ENCODE results near the gene ANKMY1. TPM values are rescaled to one million over a fixed set of nuclear protein-coding genes. Genes with fewer than 3 reads are reported as not detected.

The ANKMY1 gene
- total and polyA plus RNA-seq, 2 of the 13 experiments (the other 11 are each of a cell fraction or from before 2014, with no cell fraction given) = 11.7 to 18.8 TPM

DNA sequence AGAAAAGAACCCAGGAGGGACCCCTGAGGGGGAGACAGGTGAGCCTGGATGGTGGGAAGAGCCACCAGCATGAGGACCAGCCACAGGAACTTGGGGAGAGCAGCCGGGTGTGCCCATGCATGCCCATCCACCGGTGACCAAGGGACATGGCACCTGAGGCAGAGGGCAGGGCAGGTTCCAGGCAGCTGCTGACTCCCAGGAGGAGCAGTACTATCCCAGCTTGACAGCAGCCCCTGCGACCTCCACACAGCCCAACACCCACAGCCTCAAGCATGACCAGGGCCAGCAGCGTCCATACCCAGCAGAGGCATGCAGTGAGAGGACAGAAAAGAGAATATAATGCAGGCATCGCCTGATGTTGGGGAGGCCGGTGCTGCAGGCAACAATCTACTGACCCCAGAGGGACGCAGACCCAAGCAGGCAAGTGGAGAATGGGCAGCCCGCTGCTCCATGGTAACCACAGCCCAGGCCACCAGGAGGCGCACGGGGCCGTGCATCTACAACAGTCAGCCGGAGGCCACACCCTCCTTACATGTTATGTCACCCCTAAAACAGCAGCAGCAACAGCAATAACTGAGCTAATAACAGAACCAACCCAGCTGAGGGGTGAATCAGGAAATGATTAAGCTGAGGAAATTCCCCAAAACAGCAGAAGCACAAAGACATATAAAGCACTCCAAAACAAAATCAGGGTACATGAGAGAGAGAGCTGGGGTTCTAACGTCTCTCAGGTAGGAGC lies 44.1 kb downstream of the ANKMY1 start (continued):
- TF ChIP-seq FUBP1 (CRISPR knock-in tag; IDR thresholded peaks at IDR 0.05; ENCODE audit: borderline replicate concordance) = no peak
- no peak for TF ChIP-seq SUZ12 (IDR thresholded peaks at IDR 0.05; ENCODE audit: low read depth, low read length)
- peak; percentile 38; the same call in 1 of the 2 replicates for TF ChIP-seq SMAD3 (CRISPR knock-in tag; IDR thresholded peaks at IDR 0.05)
- peak; percentile 14; the same call in 1 of the 2 replicates for TF ChIP-seq HDAC2 (CRISPR knock-in tag; IDR thresholded peaks at IDR 0.05)
- no peak for TF ChIP-seq DMAP1 (CRISPR knock-in tag; IDR thresholded peaks at IDR 0.05)
- TF ChIP-seq NONO (IDR thresholded peaks at IDR 0.05) = no peak
- TF ChIP-seq NONO (CRISPR knock-in tag; conservative IDR thresholded peaks at IDR 0.05) = no peak
- TF ChIP-seq FOSL1 (CRISPR knock-in tag; IDR thresholded peaks at IDR 0.05; ENCODE audit: borderline replicate concordance) = no peak
- TF ChIP-seq NR2C2 (CRISPR knock-in tag; IDR thresholded peaks at IDR 0.05; ENCODE audit: borderline replicate concordance) = no peak
- 0 out of 2 replicates have a peak, but pooled peaks have one; percentile 23 for TF ChIP-seq TFE3 (CRISPR knock-in tag; IDR thresholded peaks at IDR 0.05)
- TF ChIP-seq MTF1 (CRISPR knock-in tag; IDR thresholded peaks at IDR 0.05) = no peak
- peak; percentile 19; the same call in 1 of the 2 replicates for TF ChIP-seq BHLHE40 (IDR thresholded peaks at IDR 0.05; ENCODE audit: low read length)
- TF ChIP-seq DZIP1 (CRISPR knock-in tag; IDR thresholded peaks at IDR 0.05) = no peak
- TF ChIP-seq, protein P1, sequence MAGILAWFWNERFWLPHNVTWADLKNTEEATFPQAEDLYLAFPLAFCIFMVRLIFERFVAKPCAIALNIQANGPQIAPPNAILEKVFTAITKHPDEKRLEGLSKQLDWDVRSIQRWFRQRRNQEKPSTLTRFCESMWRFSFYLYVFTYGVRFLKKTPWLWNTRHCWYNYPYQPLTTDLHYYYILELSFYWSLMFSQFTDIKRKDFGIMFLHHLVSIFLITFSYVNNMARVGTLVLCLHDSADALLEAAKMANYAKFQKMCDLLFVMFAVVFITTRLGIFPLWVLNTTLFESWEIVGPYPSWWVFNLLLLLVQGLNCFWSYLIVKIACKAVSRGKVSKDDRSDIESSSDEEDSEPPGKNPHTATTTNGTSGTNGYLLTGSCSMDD (CRISPR knock-in tag; IDR thresholded peaks at IDR 0.05) = no peak
- no peak for TF ChIP-seq ZNF501 (CRISPR knock-in tag; IDR thresholded peaks at IDR 0.05)
- TF ChIP-seq ZNF205 (CRISPR knock-in tag; IDR thresholded peaks at IDR 0.05) = peak; percentile 54; the same call in 1 of the 2 replicates
- TF ChIP-seq RFX3 (CRISPR knock-in tag; IDR thresholded peaks at IDR 0.05) = 0 out of 2 replicates have a peak, but pooled peaks have one; percentile 41
- TF ChIP-seq AHR (CRISPR knock-in tag; IDR thresholded peaks at IDR 0.05) = peak; percentile 84; the same call in 1 of the 2 replicates
- no peak for TF ChIP-seq ZHX1 (CRISPR knock-in tag; IDR thresholded peaks at IDR 0.05; ENCODE audit: low read depth)

All from HepG2 (cell line).